ENCODE data around the gene SWI5. TPM values are rescaled to one million over a fixed set of nuclear protein-coding genes. Genes with fewer than 3 reads are reported as not detected.

Gene SWI5
- polyA plus RNA-seq, 1 donor from 2014 or later = 25.4 TPM

DNA sequence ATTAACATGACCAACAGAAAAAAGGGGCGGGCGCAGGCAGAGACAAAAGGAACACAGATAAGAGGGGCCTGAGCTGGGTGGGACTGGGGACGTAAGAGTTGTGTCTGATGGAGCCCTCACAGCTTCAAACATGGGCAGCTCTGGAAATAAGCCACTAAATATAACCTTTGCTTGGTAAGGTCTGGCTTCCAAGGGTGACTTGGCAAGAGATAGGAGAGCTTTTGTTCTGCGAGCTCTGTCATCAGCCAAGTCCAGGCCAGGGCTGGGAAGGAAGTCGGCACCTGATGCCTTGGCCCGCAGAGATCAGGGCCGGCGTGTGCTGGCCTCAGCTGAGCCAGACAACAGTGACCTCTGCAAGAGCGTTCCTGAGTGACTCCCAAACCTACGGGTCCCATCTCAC, 34.4 kb downstream of the SWI5 start:
- H3K27me3 Mint-ChIP-seq = no peaks in the 10 kb centered on the region
- H3K4me3 Mint-ChIP-seq = no peak overlapping the region
- H3K36me3 Mint-ChIP-seq = no peaks in the 10 kb centered on the region
- no peak overlapping the region for H3K27ac Mint-ChIP-seq
- peaks cover 0 to 1% (median 0%) of the 10 kb centered on the region in 3 donors for H3K4me1 Mint-ChIP-seq
- no peaks in the 10 kb centered on the region for H3K9me3 Mint-ChIP-seq

DNA sequence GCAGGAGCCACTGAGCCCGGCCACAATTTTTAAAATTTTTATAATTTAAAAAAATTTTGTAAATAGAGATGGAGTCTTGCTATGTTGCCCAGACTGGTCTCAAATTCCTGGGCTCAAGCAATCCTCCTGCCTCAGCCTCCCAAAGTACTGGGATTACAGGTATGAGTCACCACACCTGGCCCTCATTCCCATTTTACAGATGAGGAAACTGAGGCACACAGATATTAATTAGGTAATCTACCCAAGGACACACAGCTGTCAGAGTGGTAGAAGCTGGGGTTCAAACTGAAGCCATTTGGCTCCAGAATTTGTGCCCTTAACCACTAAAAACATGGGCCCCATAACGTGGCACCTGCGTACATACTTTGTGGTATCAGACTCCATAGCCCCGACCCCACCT, 38.6 kb downstream of the SWI5 start:
- Mint-ChIP-seq H3K4me1 (no peaks in the 10 kb centered on the region), H3K27ac (no peak overlapping the region), H3K36me3 (peaks cover 5% of the 10 kb centered on the region), H3K4me3 (no peak overlapping the region), H3K9me3 (no peaks in the 10 kb centered on the region), H3K27me3 (no peaks in the 10 kb centered on the region)

DNA sequence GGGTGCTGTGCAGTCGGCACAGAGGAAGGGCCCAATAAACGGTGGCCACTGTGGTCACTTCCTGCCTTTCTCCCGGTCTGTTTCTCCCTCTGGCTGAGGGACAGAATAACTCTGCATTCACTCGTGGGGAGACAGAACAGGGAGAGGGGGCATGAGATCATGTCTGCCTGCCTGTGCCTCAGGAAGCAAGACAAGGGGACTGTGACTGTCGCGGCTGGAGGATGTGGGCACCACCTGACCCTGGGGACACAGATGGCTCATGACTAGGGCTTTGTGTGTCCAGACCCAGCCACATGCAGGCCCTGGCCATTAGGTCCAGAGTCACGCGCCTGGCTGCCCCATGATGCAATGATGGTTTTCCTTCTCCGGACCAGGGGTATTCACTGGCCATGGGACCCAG, 40.3 kb downstream of the SWI5 start:
- Mint-ChIP-seq H3K9me3 (no peaks in the 10 kb centered on the region), H3K36me3 (peaks cover 5% of the 10 kb centered on the region), H3K27ac (no peak overlapping the region), H3K4me3 (no peak overlapping the region), H3K4me1 (no peaks in the 10 kb centered on the region), H3K27me3 (no peaks in the 10 kb centered on the region)

DNA sequence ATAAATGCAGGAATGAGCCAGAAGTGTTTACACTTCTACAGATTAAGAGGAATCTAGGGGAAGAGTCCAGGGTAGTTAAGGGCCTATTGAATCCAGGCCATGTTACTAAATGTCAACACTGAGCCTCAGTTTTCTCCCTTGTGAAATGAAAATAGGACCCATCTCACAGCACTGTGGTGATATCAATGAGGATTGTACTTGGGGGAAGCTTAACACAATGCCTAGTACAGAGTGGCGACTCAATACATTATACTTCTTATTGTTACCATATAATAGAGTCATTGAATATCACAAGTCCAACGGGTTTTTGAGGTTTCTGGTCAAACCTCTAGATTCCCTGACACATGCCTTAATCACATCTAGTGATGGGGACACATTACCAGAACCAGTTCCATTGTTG, 41.6 kb downstream of the SWI5 start:
- no peak overlapping the region for H3K27ac Mint-ChIP-seq
- peaks cover 2 to 7% (median 7%) of the 10 kb centered on the region in 3 donors for H3K4me1 Mint-ChIP-seq
- no peaks in the 10 kb centered on the region for H3K27me3 Mint-ChIP-seq
- H3K36me3 Mint-ChIP-seq = peaks cover 5% of the 10 kb centered on the region
- peak overlapping the region in 1 of 4 donors; percentile 43 for H3K4me3 Mint-ChIP-seq
- no peaks in the 10 kb centered on the region for H3K9me3 Mint-ChIP-seq

DNA sequence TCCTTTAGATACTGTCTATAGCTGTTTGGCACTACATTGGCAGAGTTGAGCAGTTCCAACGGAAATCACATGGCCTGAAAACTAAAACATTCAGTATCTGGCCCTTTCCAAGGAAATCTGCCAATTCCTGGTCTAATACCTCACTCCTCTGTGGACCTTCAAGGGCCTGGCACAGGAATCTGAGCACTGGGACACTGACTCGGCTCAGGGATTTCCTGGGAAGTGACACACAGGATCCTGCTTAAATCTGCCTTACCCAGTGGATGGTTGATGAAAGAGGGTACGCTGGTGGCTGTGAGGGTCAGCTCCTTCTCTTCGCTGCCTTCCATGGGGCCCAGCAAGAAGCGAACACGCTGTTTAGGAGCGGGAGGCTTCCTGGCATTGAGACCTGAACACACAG, 45.3 kb downstream of the SWI5 start:
- Mint-ChIP-seq H3K4me1 (peaks cover 7 to 20% (median 7%) of the 10 kb centered on the region in 3 donors), H3K27ac (peak overlapping the region in 2 of 3 donors; percentile 82 to 95), H3K9me3 (no peaks in the 10 kb centered on the region), H3K36me3 (peaks cover 10% of the 10 kb centered on the region), H3K4me3 (peak overlapping the region in 2 of 4 donors; percentile 95 to 99), H3K27me3 (no peaks in the 10 kb centered on the region)

DNA sequence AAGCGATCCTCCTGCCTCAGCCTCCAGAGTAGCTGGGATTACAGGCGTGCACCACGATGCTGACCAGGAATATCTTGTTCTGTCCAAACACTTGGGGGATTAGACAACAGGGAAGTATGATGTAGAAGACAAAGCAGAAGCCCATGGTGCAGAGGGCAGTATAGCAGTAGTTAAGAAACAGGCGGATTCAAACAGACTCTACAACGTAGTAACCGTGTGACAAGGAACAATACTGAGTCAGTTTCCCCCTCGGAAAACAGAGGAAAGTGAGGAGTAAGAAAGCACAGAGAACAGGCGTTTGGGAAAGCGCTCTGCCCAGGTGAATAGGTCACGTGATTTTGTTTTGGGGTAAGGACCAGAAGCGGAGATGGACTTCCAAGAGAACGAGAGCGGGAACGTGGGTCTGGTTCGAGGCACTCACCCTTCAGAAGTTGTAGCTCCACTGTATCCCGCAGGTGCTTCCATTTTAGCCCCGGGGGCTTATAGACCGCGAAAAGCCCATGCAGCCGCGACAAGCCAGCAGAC, 45.9 kb downstream of the SWI5 start:
- peak overlapping the region; percentile 95 to 99 (median 98) for H3K4me3 Mint-ChIP-seq
- peak overlapping the region; percentile 94 to 100 (median 95) for H3K27ac Mint-ChIP-seq
- peaks cover 8% of the 10 kb centered on the region for H3K36me3 Mint-ChIP-seq
- H3K9me3 Mint-ChIP-seq = no peaks in the 10 kb centered on the region
- H3K27me3 Mint-ChIP-seq = no peaks in the 10 kb centered on the region
- H3K4me1 Mint-ChIP-seq = peaks cover 7 to 20% (median 7%) of the 10 kb centered on the region in 3 donors

DNA sequence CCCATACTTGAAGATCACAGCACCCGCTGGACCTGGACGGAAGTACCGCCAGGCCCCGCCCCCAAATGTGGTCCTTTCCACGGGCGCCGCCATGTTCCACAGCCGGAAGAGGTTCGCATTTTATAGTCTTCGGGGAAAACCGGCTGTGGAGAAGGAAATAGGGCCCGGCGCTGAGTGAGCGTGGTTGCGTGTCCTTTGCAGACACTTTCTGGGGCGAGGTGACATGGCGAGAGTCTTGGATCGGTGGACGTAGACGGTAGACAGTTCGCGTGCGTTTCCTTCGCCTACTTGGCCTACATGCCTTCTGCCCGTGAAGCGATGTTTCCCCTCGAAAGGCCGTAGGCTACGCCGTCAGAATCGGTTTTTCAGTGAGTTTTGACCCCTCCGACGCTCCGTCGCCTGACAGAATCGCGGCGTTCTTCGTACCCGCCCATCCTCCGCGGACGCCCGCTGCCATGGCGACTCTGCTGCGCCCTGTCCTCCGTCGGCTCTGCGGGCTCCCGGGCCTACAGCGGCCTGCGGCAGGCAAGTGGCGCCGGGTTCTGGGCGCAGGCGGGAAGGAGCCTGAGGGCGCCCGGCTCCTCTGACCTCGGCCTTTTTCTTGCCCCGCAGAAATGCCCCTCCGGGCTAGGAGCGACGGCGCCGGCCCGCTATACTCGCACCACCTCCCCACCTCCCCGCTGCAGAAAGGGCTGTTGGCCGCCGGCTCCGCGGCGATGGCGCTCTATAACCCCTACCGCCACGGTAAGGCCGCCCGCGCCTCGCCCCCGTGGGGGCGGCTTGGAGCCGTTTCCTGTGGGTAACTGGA, 46.5 kb downstream of the SWI5 start, which contains the start of the genes COQ4 and TRUB2:
Gene COQ4 (plus strand): TSS at position 436 of the 808 bp plus-strand sequence. CDS start 20 bp downstream, at position 456.
Gene TRUB2 (minus strand): TSS at position 44 of the 808 bp plus-strand sequence. CDS start 39 bp downstream, at position 5.
- Mint-ChIP-seq H3K4me1 (peaks cover 7 to 20% (median 7%) of the 10 kb centered on the region in 3 donors), H3K27me3 (no peaks in the 10 kb centered on the region), H3K27ac (peak within 1 kb of the TSS; percentile 94 to 100 (median 95)), H3K36me3 (peaks cover 6% of the 10 kb centered on the region), H3K9me3 (no peaks in the 10 kb centered on the region), H3K4me3 (peak within 1 kb of the TSS; percentile 95 to 99 (median 98))

DNA sequence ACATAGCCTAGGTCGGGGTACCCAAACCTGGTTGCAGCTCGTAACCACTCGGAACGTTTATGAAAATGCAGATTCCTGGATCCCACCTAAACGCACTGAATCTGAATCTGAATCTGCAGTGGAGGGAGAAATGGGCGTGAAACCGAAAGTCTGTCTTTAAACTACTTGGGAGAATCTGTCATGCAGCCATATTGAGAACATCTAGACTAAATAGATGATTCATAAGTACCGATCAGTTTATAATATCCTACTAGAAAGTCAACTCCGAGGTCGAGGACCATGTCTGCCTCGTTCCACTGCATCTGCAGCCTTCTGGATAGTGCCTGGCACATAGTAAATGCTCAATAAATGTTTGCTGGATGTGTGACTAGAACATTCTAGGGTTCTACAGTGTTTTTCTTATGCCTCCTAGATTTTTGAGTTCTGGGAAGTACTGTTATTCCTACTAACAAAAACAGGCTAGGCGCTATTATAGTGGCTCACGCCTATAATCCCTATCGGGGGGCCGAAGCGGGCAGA, 47.2 kb downstream of the SWI5 start:
- peaks cover 7 to 20% (median 7%) of the 10 kb centered on the region in 3 donors for H3K4me1 Mint-ChIP-seq
- peaks cover 6% of the 10 kb centered on the region for H3K36me3 Mint-ChIP-seq
- no peaks in the 10 kb centered on the region for H3K27me3 Mint-ChIP-seq
- peak overlapping the region; percentile 95 to 99 (median 98) for H3K4me3 Mint-ChIP-seq
- peak overlapping the region; percentile 94 to 100 (median 95) for H3K27ac Mint-ChIP-seq
- no peaks in the 10 kb centered on the region for H3K9me3 Mint-ChIP-seq

DNA sequence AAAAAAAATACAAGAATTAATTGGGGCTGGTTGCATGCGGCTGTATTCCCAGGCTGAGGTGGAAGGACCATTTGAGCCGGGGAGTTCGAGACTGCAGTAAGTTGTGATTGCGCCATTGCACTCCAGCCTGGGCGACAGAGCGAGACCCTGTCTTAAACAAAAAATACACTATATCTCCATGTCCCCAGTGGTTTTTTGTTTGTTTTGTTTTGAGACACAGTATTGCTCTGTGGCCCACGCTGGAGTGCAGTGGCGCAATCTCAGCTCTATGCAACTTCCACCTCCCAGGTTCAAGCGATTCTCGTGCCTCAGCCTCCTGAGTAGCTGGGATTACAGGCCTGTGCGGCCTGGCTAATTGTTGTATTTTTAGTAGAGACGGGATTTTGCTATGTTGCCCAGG, 47.7 kb downstream of the SWI5 start:
- H3K9me3 Mint-ChIP-seq = no peaks in the 10 kb centered on the region

DNA sequence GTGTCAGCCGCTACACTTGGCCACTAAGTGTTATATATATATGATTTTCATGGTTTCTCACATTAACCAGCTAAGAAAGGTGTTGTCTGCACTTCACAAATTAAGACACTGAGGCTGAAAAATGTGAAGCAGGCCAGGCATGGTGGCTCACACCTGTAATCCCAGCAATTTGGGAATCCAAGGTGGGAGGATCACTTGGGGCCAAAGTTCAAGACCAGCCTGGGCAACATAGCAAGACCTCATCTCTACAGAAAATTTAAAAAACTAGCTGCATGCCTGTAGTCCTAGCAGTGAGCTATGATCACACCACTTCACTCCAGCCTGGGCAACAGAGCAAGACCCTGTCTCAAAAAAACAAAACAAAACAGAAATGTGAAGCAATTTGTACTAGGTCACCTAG, 48.3 kb downstream of the SWI5 start:
- Mint-ChIP-seq H3K4me3 (peak overlapping the region in 3 of 4 donors; percentile 78 to 98 (median 95)), H3K36me3 (peaks cover 6% of the 10 kb centered on the region), H3K9me3 (no peaks in the 10 kb centered on the region), H3K27ac (peak overlapping the region in 2 of 3 donors; percentile 71 to 95), H3K4me1 (peaks cover 7 to 20% (median 7%) of the 10 kb centered on the region in 3 donors), H3K27me3 (no peaks in the 10 kb centered on the region)

More for the DNA sequence above, 47.7 kb downstream of the SWI5 start:
- Mint-ChIP-seq H3K4me3 (peak overlapping the region; percentile 77 to 99 (median 96)), H3K36me3 (peaks cover 6% of the 10 kb centered on the region), H3K4me1 (peaks cover 7 to 20% (median 7%) of the 10 kb centered on the region in 3 donors), H3K27ac (peak overlapping the region; percentile 64 to 100 (median 95)), H3K27me3 (no peaks in the 10 kb centered on the region)

DNA sequence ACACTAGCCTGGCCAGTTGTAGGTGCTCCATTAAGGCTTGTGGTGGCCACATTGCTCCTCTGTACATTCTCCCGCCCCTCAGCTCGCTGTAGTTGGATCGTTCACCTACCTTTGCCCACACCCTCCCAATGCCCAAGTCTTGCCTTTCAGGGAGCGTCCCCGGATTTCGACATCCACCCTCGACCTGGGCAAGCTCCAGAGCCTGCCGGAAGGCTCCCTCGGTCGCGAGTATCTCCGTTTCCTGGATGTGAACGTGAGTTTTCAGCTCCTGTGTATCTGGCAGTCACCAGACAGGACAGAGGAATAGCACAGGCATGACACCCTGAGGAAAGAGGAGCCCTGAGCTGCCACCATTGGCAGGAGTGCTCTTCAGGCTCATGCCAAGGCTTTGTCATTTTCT, 49.6 kb downstream of the SWI5 start:
- H3K4me3 Mint-ChIP-seq = peak overlapping the region in 2 of 4 donors; percentile 54 to 70
- H3K27ac Mint-ChIP-seq = peak overlapping the region in 1 of 3 donors; percentile 78
- peaks cover 6% of the 10 kb centered on the region for H3K36me3 Mint-ChIP-seq
- H3K9me3 Mint-ChIP-seq = no peaks in the 10 kb centered on the region
- H3K27me3 Mint-ChIP-seq = no peaks in the 10 kb centered on the region
- peaks cover 7 to 20% (median 7%) of the 10 kb centered on the region in 3 donors for H3K4me1 Mint-ChIP-seq

DNA sequence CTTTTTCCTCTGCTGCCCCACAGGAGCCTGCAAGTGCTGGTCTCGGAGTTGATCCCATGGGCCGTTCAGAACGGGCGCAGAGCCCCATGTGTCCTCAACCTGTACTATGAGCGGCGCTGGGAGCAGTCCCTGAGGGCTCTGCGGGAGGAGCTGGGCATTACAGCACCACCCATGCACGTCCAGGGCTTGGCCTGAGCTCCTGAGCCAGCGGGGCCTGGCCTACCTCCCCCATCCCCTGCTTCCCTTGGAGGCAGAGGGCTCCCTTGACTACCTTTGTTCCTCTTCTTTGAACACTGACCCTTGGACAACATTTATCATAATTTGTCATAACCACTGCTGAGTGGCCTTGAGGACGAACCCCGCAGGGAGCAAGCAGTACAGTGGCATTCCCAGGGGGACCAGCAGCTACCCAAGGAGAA, 57.4 kb downstream of the SWI5 start:
- H3K27ac Mint-ChIP-seq = no peak overlapping the region
- H3K4me1 Mint-ChIP-seq = no peaks in the 10 kb centered on the region
- H3K27me3 Mint-ChIP-seq = no peaks in the 10 kb centered on the region
- no peaks in the 10 kb centered on the region for H3K36me3 Mint-ChIP-seq
- no peaks in the 10 kb centered on the region for H3K9me3 Mint-ChIP-seq
- no peak overlapping the region for H3K4me3 Mint-ChIP-seq

DNA sequence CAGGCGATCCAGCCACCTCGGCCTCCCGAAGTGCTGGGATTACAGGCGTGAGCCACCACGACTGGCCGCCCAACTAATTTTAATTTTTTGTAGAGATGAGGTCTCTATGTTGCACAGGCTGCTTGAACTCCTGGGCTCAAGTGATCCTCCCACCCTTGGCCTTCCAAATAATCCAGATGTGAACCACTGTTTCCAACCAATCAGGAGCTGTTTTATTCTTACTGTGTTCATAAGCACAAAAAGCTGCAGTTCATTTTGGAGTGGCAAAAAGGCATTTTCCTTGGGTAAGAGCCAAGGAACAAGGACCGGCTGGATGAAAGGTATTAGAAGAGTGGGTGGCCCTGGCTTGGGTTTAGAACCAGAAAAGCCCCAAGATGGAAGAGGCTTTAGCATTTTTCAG, 59.1 kb downstream of the SWI5 start:
- peaks cover 0 to 4% (median 4%) of the 10 kb centered on the region in 3 donors for H3K4me1 Mint-ChIP-seq
- H3K9me3 Mint-ChIP-seq = no peaks in the 10 kb centered on the region
- H3K27me3 Mint-ChIP-seq = no peaks in the 10 kb centered on the region
- H3K4me3 Mint-ChIP-seq = peak overlapping the region in 1 of 4 donors; percentile 29
- H3K36me3 Mint-ChIP-seq = no peaks in the 10 kb centered on the region
- no peak overlapping the region for H3K27ac Mint-ChIP-seq

DNA sequence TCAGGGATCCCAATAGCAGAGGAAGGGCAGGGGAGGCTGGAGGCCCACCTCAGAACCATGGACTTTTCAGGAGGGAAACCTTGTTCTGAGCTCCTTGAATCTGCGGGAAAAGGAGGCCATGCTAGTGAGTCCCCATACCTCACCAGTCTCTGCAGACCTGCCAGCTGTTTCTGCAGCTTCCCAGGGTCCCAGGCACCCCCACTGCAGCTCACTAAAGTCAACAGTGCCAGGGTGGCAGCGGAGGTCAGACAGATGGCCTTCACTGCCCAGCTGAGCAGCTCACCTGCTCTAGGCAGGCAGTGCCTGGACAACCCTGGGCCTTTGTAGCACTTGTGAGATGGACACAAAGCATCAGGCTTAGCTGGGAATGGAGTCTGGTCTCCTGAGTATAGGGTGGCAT, 59.8 kb downstream of the SWI5 start:
- Mint-ChIP-seq H3K4me3 (no peak overlapping the region), H3K36me3 (no peaks in the 10 kb centered on the region), H3K9me3 (no peaks in the 10 kb centered on the region), H3K27ac (peak overlapping the region in 1 of 3 donors; percentile 69), H3K27me3 (no peaks in the 10 kb centered on the region), H3K4me1 (peaks cover 0 to 4% (median 4%) of the 10 kb centered on the region in 3 donors)

DNA sequence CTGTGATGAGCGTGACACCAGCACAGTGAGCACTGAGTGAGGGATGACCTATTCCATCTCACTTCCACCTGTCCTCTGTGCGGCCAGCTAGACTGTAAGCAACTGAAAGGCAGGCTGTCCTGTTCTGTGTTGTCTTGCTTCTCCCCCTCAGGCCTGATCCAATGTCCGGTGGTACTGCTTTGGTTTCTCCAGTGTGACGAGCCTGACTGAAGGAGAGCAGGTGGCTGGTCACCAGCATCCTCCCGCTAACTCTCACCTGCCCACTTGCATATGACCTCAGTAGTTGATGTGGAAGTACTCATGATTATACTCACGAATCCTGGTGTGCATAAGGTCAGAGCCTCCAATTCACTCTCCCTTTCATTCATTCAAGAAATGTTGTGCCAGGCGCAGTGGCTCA, 61.9 kb downstream of the SWI5 start:
- no peak overlapping the region for H3K4me3 Mint-ChIP-seq
- peaks cover 4 to 9% (median 8%) of the 10 kb centered on the region in 3 donors for H3K4me1 Mint-ChIP-seq
- no peaks in the 10 kb centered on the region for H3K36me3 Mint-ChIP-seq
- no peak overlapping the region for H3K27ac Mint-ChIP-seq
- no peaks in the 10 kb centered on the region for H3K27me3 Mint-ChIP-seq
- no peaks in the 10 kb centered on the region for H3K9me3 Mint-ChIP-seq
